NCI-H1436 treated with DMSO at 0.1 percent for 48 hours (cell line): Measurements from ENCODE around the gene ANXA9.

Experiments
- DNase-seq: peaks from one replicate; lab custom pipeline; 2025; lab: John Stamatoyannopoulos, UW

ANXA9 gene

GRCh38 chr1:151005729-151006319 lies 23.7 kb downstream of the ANXA9 start:
- DNase-seq, result no peak

GRCh38 chr1:151006327-151007052 lies 24.4 kb downstream of the ANXA9 start, which contains the start of gene MINDY1:
Gene MINDY1 (minus strand): TSS chr1:151006902. CDS start chr1:151002617, 4,285 bp downstream.
- DNase-seq, result no peak

- DNase-seq, result no peak
Observed at GRCh38 chr1:151007853-151008243, 25.8 kb downstream of the ANXA9 start.

- DNase-seq, result peak; percentile 79
Observed at GRCh38 chr1:151008244-151009205, 26.4 kb downstream of the ANXA9 start, which contains the start of gene PRUNE1. Gene PRUNE1 (plus strand): TSS chr1:151008449. CDS start chr1:151008633, 184 bp downstream.

- DNase-seq, result no peak
Observed at GRCh38 chr1:151009206-151009587, 27.1 kb downstream of the ANXA9 start.

GRCh38 chr1:151009674-151010345 lies 27.7 kb downstream of the ANXA9 start:
- DNase-seq, result no peak

- no peak for DNase-seq
Observed at GRCh38 chr1:151010346-151010726, 28.2 kb downstream of the ANXA9 start.

- no peak for DNase-seq
Observed at GRCh38 chr1:151011154-151011850, 29.2 kb downstream of the ANXA9 start.

- no peak for DNase-seq
Observed at GRCh38 chr1:151012684-151013471, 30.8 kb downstream of the ANXA9 start.

- DNase-seq, result no peak
Observed at GRCh38 chr1:151013518-151013917, 31.4 kb downstream of the ANXA9 start.

- DNase-seq, result no peak
Observed at GRCh38 chr1:151024540-151025146, 42.6 kb downstream of the ANXA9 start.

GRCh38 chr1:151026460-151026859 lies 44.4 kb downstream of the ANXA9 start:
- no peak for DNase-seq

GRCh38 chr1:151032164-151032563 lies 50.1 kb downstream of the ANXA9 start:
- DNase-seq, result no peak

- no peak for DNase-seq
Observed at GRCh38 chr1:151035167-151035566, 53.1 kb downstream of the ANXA9 start.

GRCh38 chr1:151036356-151036755 lies 54.3 kb downstream of the ANXA9 start, which contains the start of gene BNIPL:
Gene BNIPL (plus strand): TSS chr1:151036586. CDS start chr1:151036726, 140 bp downstream.
- no peak for DNase-seq

GRCh38 chr1:151037032-151037431 lies 54.9 kb downstream of the ANXA9 start:
- no peak for DNase-seq

GRCh38 chr1:151039521-151039920 lies 57.4 kb downstream of the ANXA9 start:
- DNase-seq, result no peak

GRCh38 chr1:151043163-151043562 lies 61.1 kb downstream of the ANXA9 start:
- DNase-seq, result no peak
